Spleen (tissue), 11 donors: ENCODE measurements around the gene PCBP3. TPM values are rescaled to one million over a fixed set of nuclear protein-coding genes. Genes with fewer than 3 reads are reported as not detected.

Experiments
- DNase-seq: peaks from one replicate; pipeline ENCODE4 v3.0.0-alpha.2; 2020
- H3K27ac ChIP-seq, 8 donors: fragments of 200-600 bp; sonication (generic) in 7 of 8; 1 replicate in 4 of 8; 2 replicates in 4 of 8; pipeline versions ENCODE4 v1.5.0 to v1.8.0; 2016 to 2021; ENCODE audit warnings: inconsistent platforms in 4 of 8, mild to moderate bottlenecking in 4 of 8, moderate library complexity in 1 of 8
- H3K27me3 ChIP-seq, 7 donors: fragments of 200-600 bp; sonication (generic) in 6 of 7; replicated peaks in 1 of 7; 1 replicate in 4 of 7; 2 replicates in 3 of 7; pipeline versions ENCODE4 v1.5.0 to v1.8.0; 2016 to 2021; ENCODE audit warnings: inconsistent platforms in 3 of 7, mild to moderate bottlenecking in 1 of 7
- H3K36me3 ChIP-seq, 6 donors: fragments of 200-600 bp; sonication (generic) in 5 of 6; 1 replicate in 4 of 6; 2 replicates in 2 of 6; pipeline versions ENCODE4 v1.5.0 to v1.8.0; 2016 to 2021; ENCODE audit warnings: inconsistent platforms in 2 of 6
- H3K4me1 ChIP-seq, 6 donors: fragments of 200-600 bp; sonication (generic) in 5 of 6; 1 replicate in 3 of 6; 2 replicates in 3 of 6; pipeline versions ENCODE4 v1.5.0 to v1.8.0; 2016 to 2021; ENCODE audit warnings: inconsistent platforms in 3 of 6
- H3K4me3 ChIP-seq, 8 donors: fragments of 200-600 bp; sonication (generic) in 7 of 8; 1 replicate in 4 of 8; 2 replicates in 4 of 8; pipeline versions ENCODE4 v1.5.0 to v1.8.0; 2016 to 2021; ENCODE audit warnings: inconsistent platforms in 4 of 8, mild to moderate bottlenecking in 4 of 8, moderate library complexity in 2 of 8
- H3K9me3 ChIP-seq, 8 donors: fragments of 200-600 bp; sonication (generic) in 7 of 8; 1 replicate in 4 of 8; 2 replicates in 4 of 8; pipeline versions ENCODE4 v1.5.0 to v1.8.0; 2016 to 2021; ENCODE audit warnings: inconsistent platforms in 4 of 8
- POLR2A ChIP-seq, 3 donors: fragments of 450-650 bp; IDR thresholded peaks; one replicate each; pipeline ENCODE4 v1.5.1; 2017; ENCODE audit warnings: antibody characterized with exemption in 3 of 3, mild to moderate bottlenecking in 1 of 3
- POLR2AphosphoS5 ChIP-seq, 3 donors: sonication (generic); formaldehyde crosslinking; IDR thresholded peaks; one replicate each; pipeline ENCODE4 v1.5.1; 2017; ENCODE audit warnings: antibody characterized with exemption in 3 of 3
- whole genome bisulfite sequencing, 5 donors: extraction: QIAGEN DNeasy Blood & Tissue Kit in 3 of 5; methylation state at CpG; one replicate each; pipeline versions ENCODE4 v1.1.5 to v1.1.7; 2013 to 2018; 5-methylcytosine and 5-hydroxymethylcytosine counted together
- intact Hi-C: fragments of 100-400 bp; cut with DNase I; formaldehyde crosslinking; loops from one replicate; pipeline ENCODE4 v1.15.0; 2023; ENCODE audit warnings: low total_unique reads
- polyA plus RNA-seq, 3 donors: library from polyadenylated mRNA; stranded (reverse); fragments of 200-250 nt; gene quantifications; one replicate each; pipeline ENCODE4 v1.2.1, GENCODE V29; 2013
- total RNA-seq, 7 donors: library from RNA; depleted of rRNA in 3 of 7; stranded (reverse); fragments of >200 nt in 3 of 7; fragmentation: NEBNext Ultra II Directional in 4 of 7; extraction: Animal tissue kit (Norgen Biotek cat#: 25700) in 4 of 7; gene quantifications; one replicate each; pipeline versions ENCODE4 v1.1.0 to v1.2.1, GENCODE V29; 2016 to 2021
- TF ChIP-seq, protein P1 (sequence below), 11 experiments: fragments of 200-600 bp in 7 of 11; fragments of 450-650 bp in 4 of 11; sonication (generic) in 4 of 11; IDR thresholded peaks in 8 of 11; conservative IDR thresholded peaks in 3 of 11; 1 replicate in 7 of 11; 2 replicates in 4 of 11; pipeline versions ENCODE4 v1.4.0 to v1.8.0; 2016 to 2021; ENCODE audit warnings: antibody characterized with exemption in 11 of 11, inconsistent platforms in 4 of 11, mild to moderate bottlenecking in 1 of 11
- donor health status: healthy with polysubstance abuse.
- donor health status: DM: no; HTN: no; CAD: no; lungs with moderate emphysema.
- donor health status: DM: no; HTN: no; CAD: no.
- donor health status: Bipolar disorder and iron deficiency.
- donor health status: healthy.
- donor health status: DM: no; HTN: no; CAD: no.
- donor health status: DM: yes; HTN: yes; CAD: no.

Gene PCBP3
- total and polyA plus RNA-seq, 10 donors, result 4.2 to 31.6 (median 15.2) TPM

GRCh38 chr21:45966791-45967394, 323.4 kb downstream of the PCBP3 start:
- intact Hi-C loops, result no loop called here
- peaks cover 0 to 16% (median 12%) of the 10 kb centered on the region in 6 donors for H3K4me1 ChIP-seq
- DNase-seq, result no peak
- peaks cover 0 to 28% (median 2%) of the 10 kb centered on the region in 7 donors for H3K27me3 ChIP-seq
- no peaks in the 10 kb centered on the region for H3K36me3 ChIP-seq
- no peak overlapping the region for H3K27ac ChIP-seq
- H3K9me3 ChIP-seq, result peaks cover 0 to 24% (median 15%) of the 10 kb centered on the region in 8 donors
- TF ChIP-seq POLR2AphosphoS5 (IDR thresholded peaks at IDR 0.05) (no peak), POLR2A (IDR thresholded peaks at IDR 0.05) (no peak)
- TF ChIP-seq, protein P1, sequence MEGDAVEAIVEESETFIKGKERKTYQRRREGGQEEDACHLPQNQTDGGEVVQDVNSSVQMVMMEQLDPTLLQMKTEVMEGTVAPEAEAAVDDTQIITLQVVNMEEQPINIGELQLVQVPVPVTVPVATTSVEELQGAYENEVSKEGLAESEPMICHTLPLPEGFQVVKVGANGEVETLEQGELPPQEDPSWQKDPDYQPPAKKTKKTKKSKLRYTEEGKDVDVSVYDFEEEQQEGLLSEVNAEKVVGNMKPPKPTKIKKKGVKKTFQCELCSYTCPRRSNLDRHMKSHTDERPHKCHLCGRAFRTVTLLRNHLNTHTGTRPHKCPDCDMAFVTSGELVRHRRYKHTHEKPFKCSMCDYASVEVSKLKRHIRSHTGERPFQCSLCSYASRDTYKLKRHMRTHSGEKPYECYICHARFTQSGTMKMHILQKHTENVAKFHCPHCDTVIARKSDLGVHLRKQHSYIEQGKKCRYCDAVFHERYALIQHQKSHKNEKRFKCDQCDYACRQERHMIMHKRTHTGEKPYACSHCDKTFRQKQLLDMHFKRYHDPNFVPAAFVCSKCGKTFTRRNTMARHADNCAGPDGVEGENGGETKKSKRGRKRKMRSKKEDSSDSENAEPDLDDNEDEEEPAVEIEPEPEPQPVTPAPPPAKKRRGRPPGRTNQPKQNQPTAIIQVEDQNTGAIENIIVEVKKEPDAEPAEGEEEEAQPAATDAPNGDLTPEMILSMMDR (IDR thresholded peaks at IDR 0.05 in 8 of 11, conservative IDR thresholded peaks at IDR 0.05 in 3 of 11), result no peak
- no peak overlapping the region for H3K4me3 ChIP-seq
- WGBS, 5 donors, result 67 to 79% (median 72%) methylated on average over 9 of the region's 9 CpGs

DNA sequence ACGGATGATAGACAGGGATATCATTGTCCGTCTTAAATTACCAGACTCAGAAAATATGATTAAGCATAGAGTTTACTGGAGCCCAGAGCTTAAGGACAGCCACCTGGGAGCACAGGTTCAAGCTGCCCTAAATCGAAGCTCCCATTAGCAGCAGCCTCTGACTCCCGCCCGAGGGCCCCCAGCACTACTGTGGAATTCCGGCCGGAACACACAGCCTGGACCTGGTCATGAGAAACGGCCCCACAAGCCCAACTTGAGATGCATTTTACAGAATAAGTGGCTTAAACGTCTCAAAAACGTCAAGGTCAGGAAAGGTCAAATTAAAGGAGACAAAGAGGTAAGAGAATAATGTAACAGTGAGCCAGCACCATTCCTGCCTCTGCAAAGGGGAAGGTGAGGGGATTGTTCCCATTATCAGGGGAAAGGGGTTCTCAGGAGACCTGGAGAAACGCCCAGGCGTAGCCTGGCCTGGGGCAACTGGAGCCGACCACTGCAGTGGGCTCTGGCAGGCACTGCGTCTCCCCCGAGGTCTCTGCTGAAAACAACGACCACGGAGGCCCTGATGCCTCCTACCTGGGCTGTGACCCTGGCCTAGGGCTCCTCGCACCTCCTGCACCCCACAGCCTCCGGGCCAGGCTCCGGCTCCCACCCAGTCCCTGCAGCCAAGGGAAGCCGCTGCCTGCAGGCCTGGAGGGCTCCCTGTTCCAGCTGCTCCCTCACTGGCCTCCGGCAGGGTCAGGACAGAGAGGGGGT, 326.6 kb downstream of the PCBP3 start:
- Histone ChIP-seq H3K4me3 (no peak overlapping the region), H3K36me3 (no peaks in the 10 kb centered on the region), H3K9me3 (peaks cover 0 to 4% (median 2%) of the 10 kb centered on the region in 8 donors), H3K4me1 (peaks cover 21 to 48% (median 42%) of the 10 kb centered on the region in 6 donors), H3K27me3 (peaks cover 0 to 60% (median 32%) of the 10 kb centered on the region in 7 donors), H3K27ac (no peak overlapping the region)
- no peak for DNase-seq
- TF ChIP-seq POLR2A (IDR thresholded peaks at IDR 0.05), result no peak
- TF ChIP-seq, protein P1 (IDR thresholded peaks at IDR 0.05 in 8 of 11, conservative IDR thresholded peaks at IDR 0.05 in 3 of 11), result no peak
- intact Hi-C loops, result no loop called here
- 65 to 82% (median 72%) methylated on average over 17 to 22 of the region's 22 CpGs for WGBS, 5 donors

DNA sequence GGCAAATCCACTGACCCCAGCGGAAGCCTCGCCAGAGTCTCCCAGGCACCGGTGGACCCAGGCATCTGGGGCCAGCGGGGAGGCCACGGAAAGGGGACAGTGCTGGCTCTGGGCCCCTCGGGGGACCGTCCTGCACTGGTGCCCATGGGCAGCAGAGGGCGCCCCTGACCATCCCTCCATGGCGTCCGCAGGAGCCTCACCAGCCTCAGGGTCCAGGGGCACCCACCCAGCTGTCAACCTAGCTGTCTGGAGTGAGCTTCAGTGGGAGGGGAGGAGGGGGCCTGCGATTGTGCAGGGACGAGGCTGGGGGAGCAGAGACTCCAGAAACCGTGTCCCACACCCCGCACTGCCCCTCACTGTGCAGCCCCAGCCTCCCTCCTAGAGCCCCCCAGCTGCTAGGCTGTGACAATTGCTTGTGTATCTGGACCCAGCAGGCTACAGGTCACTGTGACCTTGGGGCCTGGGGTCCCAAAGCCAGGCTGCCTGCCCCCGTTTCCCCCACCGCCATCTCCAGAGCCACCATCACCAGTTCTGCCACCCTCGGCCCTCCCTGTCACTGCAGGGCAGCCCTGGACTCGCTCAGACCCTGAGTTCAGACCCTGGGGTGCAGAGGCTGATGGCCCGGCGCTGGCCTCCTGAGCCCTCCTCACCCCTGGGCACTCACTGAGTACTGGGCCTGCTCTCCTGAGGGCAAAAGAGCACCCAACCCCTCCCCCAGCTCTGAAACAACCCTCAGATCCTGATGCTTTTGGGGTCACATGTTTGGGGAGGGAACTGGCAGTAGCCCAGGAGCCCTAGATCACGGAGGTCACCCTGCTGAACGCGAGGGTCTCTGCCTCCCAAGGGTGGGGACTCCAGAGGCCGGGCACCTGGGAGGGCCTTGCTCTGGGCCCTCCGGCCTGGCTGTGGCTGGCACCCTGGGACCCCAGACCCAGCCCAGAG, 327.4 kb downstream of the PCBP3 start:
- H3K27ac ChIP-seq, result peak overlapping the region in 5 of 8 donors; percentile 17 to 88 (median 83)
- H3K4me1 ChIP-seq, result peaks cover 23 to 54% (median 46%) of the 10 kb centered on the region in 6 donors
- 40 to 50% (median 46%) methylated on average over 16 to 25 of the region's 25 CpGs for WGBS, 5 donors

More for the DNA sequence above, 327.4 kb downstream of the PCBP3 start:
- intact Hi-C loops, result no loop called here
- Histone ChIP-seq H3K9me3 (no peaks in the 10 kb centered on the region), H3K4me3 (no peak overlapping the region), H3K27me3 (peaks cover 0 to 68% (median 35%) of the 10 kb centered on the region in 7 donors), H3K36me3 (no peaks in the 10 kb centered on the region)
- TF ChIP-seq POLR2A (IDR thresholded peaks at IDR 0.05), result no peak
- TF ChIP-seq POLR2AphosphoS5 (IDR thresholded peaks at IDR 0.05), result peak in 2 of 3 donors; percentile 34 to 52
- TF ChIP-seq, protein P1 (IDR thresholded peaks at IDR 0.05 in 8 of 11, conservative IDR thresholded peaks at IDR 0.05 in 3 of 11), result peak; percentile 29 to 90 (median 83)
- DNase-seq, result peak; percentile 81
